HepG2 (cell line): ENCODE results near the gene DNAJC5.
A peak's percentile ranks its signal among the peaks of the same experiment; 100 is the strongest.

ENCODE experiments used
- CTCF ChIP-seq: sonication (generic); formaldehyde crosslinking; IDR thresholded peaks from 2 replicates; pipeline ENCODE4 v1.5.0; 2020; ENCODE audit warnings: mild to moderate bottlenecking, missing genetic modification reagents, moderate library complexity
- EZH2 ChIP-seq: conservative IDR thresholded peaks from 2 replicates; pipeline ENCODE4 v1.6.1; 2012; ENCODE audit warnings: mild to moderate bottlenecking, low read depth, low read length, moderate library complexity
- GABPB1 ChIP-seq: IDR thresholded peaks from 2 replicates; pipeline ENCODE4 v1.6.1; 2016; ENCODE audit warnings: mild to moderate bottlenecking, missing genetic modification reagents, moderate library complexity, missing compliant biosample characterization
- MAZ ChIP-seq, 2 experiments: sonication (generic) in 1 of 2; formaldehyde crosslinking in 1 of 2; IDR thresholded peaks; 2 replicates each; pipeline versions ENCODE4 v1.5.0 to v1.6.1; 2012 to 2020; ENCODE audit warnings: low read depth in 2 of 2, mild to moderate bottlenecking in 2 of 2, borderline replicate concordance in 1 of 2, improper control_type of control experiment in 1 of 2, low read length in 1 of 2, missing genetic modification reagents in 1 of 2, moderate library complexity in 1 of 2
- MYC ChIP-seq: sonication (generic); formaldehyde crosslinking; IDR thresholded peaks from 2 replicates; pipeline ENCODE4 v1.9.0; 2021; ENCODE audit warnings: missing genetic modification reagents, borderline replicate concordance
- YY1 ChIP-seq: IDR thresholded peaks from 2 replicates; pipeline ENCODE4 v1.6.1; 2011; ENCODE audit warnings: low read length, low read depth, moderate library complexity, mild to moderate bottlenecking; ENCODE audit not compliant: insufficient read depth, insufficient replicate concordance
- ZNF431 ChIP-seq: sonication (generic); formaldehyde crosslinking; IDR thresholded peaks from 2 replicates; pipeline ENCODE4 v1.9.0; 2022; ENCODE audit warnings: missing genetic modification reagents, low read depth, mild to moderate bottlenecking, borderline replicate concordance
- ZNF549 ChIP-seq: sonication (generic); formaldehyde crosslinking; IDR thresholded peaks from 2 replicates; pipeline ENCODE4 v1.5.0; 2020; ENCODE audit warnings: missing genetic modification reagents
- TF ChIP-seq, protein P1 (sequence below): IDR thresholded peaks from 2 replicates; pipeline ENCODE4 v1.6.1; 2016; ENCODE audit warnings: missing biosample characterization, missing genetic modification reagents, low read depth

DNA sequence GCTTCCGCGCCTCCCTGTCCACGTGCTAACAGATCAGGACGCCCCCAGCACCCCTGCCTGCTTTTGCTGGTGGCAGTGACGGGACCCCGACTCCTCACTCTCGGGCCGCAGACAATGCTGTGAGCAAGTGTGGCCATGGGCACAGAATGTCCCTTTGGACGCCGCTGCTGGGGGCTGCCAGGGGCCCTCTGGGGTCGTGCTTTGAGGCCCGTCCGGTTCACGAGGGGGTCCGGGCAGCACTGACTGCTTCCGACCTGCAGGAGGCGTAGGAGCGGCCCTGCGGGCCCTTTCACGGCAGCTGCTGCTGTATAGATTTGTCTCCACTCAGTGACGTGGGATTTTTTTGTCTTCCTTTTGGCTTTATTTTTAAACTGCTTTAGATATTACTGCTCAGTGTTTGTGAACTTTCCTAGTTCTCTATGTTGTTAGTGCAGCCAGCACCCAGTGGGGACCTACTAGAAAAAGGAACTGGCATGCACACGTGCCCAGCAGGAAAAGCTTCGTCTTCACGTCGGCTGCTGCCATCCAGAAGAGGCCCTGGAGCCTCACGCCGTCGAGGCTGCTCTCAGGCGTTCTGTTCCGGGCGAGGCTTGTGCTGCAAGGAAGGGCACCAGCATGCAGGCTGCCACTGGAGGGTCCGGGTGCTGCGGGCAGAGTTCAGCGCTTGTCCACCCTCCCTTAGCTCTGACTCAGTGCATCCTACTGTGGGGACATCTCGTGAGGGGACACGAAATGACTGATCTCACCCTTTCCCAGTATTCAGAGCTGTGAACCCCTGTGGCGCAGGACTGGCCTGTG, 39.5 kb downstream of the DNAJC5 start:
- no peak for TF ChIP-seq ZNF549 (CRISPR knock-in tag)
- TF ChIP-seq MAZ (IDR thresholded peaks at IDR 0.05; ENCODE audit: borderline replicate concordance, low read depth, low read length) = no peak
- no peak for TF ChIP-seq MAZ (CRISPR knock-in tag; IDR thresholded peaks at IDR 0.05; ENCODE audit: low read depth)
- TF ChIP-seq YY1 = no peak
- no peak for TF ChIP-seq EZH2
- TF ChIP-seq CTCF = peak; percentile 63
- no peak for TF ChIP-seq MYC (CRISPR knock-in tag)
- TF ChIP-seq GABPB1 = no peak; the same call in 1 of the 2 replicates
- TF ChIP-seq, protein P1, sequence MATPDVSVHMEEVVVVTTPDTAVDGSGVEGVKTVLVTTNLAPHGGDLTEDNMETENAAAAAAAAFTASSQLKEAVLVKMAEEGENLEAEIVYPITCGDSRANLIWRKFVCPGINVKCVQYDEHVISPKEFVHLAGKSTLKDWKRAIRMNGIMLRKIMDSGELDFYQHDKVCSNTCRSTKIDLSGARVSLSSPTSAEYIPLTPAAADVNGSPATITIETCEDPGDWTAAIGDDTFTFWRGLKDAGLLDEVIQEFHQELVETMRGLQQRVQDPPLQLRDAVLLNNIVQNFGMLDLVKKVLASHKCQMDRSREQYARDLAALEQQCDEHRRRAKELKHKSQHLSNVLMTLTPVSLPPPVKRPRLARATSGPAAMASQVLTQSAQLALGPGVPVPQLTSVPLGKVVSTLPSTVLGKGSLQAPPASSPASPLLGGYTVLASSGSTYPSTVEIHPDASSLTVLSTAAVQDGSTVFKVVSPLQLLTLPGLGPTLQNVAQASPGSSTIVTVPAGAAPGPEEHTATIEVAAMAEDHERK (CRISPR knock-in tag) = no peak
- TF ChIP-seq ZNF431 (CRISPR knock-in tag) = no peak
